ENCODE measurements around the gene SLC9B2. TPM values are rescaled to one million over a fixed set of nuclear protein-coding genes. Genes with fewer than 3 reads are reported as not detected.
A peak's percentile ranks its signal among the peaks of the same experiment; 100 is the strongest.

Gene SLC9B2, protein sequence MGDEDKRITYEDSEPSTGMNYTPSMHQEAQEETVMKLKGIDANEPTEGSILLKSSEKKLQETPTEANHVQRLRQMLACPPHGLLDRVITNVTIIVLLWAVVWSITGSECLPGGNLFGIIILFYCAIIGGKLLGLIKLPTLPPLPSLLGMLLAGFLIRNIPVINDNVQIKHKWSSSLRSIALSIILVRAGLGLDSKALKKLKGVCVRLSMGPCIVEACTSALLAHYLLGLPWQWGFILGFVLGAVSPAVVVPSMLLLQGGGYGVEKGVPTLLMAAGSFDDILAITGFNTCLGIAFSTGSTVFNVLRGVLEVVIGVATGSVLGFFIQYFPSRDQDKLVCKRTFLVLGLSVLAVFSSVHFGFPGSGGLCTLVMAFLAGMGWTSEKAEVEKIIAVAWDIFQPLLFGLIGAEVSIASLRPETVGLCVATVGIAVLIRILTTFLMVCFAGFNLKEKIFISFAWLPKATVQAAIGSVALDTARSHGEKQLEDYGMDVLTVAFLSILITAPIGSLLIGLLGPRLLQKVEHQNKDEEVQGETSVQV
- 6.2 TPM for total RNA-seq
- long read RNA-seq, partial matches to known transcripts = 1 of 9 reads
- long read RNA-seq, other reads (novel, unspliced or antisense) = 3 of 9 reads

DNA sequence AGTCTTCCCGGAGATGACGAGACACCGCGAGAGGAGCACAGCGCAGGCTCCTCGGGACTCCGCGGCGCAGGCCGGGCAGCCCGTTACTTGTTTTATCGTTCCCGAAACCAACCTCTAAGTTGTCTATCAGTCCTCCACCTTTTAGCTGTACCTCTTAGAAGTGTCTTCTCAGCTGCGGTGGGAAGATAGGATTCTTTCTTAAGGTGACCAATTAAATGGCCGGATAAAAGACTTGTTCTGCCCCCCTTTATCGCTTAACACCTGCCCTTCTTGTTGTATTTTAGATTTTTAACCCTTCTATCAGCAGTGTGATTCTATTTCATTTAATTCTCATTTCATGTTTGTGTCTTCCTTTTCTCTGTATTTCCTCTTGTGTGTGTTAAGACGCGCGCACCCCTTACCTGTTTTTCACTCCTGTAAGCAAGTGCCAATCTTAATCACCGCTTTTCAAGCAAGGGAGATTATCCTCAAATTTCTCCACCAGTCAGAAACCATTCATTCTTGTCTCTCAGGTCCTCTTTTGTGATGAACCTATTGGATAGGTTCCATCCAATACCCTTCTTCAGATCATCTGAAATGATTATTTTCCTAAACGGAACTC, at the start of gene SLC9B2:
SLC9B2 (minus strand) TSS at position 15 of the 601 bp plus-strand sequence. CDS start 9,211 bp downstream, outside the sequence.
- H3K4me3 ChIP-seq = peak within 1 kb of the TSS; percentile 58
- H3K36me3 ChIP-seq = peaks cover 13% of the 10 kb centered on the region
- peaks cover 20% of the 10 kb centered on the region for H3K4me1 ChIP-seq
- H3K27me3 ChIP-seq = no peaks in the 10 kb centered on the region
- H3K27ac ChIP-seq = peak within 1 kb of the TSS; percentile 71
- intact Hi-C loops (cut with DNase I) = no loop called here
- ATAC-seq (no peak), DNase-seq (no peak)
- TF ChIP-seq, protein P1, sequence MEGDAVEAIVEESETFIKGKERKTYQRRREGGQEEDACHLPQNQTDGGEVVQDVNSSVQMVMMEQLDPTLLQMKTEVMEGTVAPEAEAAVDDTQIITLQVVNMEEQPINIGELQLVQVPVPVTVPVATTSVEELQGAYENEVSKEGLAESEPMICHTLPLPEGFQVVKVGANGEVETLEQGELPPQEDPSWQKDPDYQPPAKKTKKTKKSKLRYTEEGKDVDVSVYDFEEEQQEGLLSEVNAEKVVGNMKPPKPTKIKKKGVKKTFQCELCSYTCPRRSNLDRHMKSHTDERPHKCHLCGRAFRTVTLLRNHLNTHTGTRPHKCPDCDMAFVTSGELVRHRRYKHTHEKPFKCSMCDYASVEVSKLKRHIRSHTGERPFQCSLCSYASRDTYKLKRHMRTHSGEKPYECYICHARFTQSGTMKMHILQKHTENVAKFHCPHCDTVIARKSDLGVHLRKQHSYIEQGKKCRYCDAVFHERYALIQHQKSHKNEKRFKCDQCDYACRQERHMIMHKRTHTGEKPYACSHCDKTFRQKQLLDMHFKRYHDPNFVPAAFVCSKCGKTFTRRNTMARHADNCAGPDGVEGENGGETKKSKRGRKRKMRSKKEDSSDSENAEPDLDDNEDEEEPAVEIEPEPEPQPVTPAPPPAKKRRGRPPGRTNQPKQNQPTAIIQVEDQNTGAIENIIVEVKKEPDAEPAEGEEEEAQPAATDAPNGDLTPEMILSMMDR (IDR thresholded peaks at IDR 0.05) = no peak
- H3K9me3 ChIP-seq = no peaks in the 10 kb centered on the region

DNA sequence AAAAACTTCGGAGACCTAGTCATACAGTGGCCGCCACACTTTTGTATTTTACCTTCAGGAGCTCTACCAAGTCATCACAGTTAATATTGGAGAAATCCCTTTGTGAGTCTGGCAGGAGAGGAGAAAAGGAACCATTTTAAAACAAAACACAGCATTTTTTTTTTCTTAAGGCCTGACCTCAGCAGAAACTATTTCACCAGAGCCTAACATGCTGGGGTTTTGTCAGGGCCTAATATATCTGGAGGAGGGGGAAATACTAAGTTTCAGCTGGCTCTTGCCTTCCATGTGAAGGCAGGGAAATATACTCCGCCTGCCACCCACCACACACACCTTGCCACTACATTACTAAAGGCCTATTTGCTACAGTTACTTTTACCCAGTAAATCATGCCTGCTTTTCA, 49.6 kb upstream of the SLC9B2 start:
- no peak for DNase-seq
- H3K36me3 ChIP-seq = no peaks in the 10 kb centered on the region
- TF ChIP-seq, protein P1 (IDR thresholded peaks at IDR 0.05) = no peak
- H3K4me3 ChIP-seq = no peak overlapping the region
- intact Hi-C loops (cut with DNase I) = no loop called here
- no peaks in the 10 kb centered on the region for H3K27me3 ChIP-seq
- no peak for ATAC-seq
- no peaks in the 10 kb centered on the region for H3K9me3 ChIP-seq
- H3K4me1 ChIP-seq = no peaks in the 10 kb centered on the region
- H3K27ac ChIP-seq = no peak overlapping the region

DNA sequence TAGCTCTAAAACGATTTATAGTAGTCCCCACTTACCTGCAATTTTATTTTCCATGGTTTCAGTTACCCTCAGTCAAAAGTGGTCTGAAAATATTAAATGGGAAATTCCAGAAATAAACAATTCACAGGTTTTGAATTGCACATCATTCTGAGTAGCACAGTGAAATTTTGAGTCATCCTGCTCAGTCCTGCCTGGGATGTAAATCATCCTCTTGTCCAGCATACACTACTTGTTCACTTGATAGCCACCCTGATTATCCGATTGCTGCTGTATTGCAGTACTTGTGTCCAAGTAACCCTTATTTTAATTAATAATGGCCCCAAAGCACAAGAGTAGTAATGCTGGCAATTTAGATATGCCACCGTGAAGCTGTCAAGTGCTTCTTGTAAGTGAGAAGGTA, 46.6 kb upstream of the SLC9B2 start:
- no peaks in the 10 kb centered on the region for H3K9me3 ChIP-seq
- ATAC-seq = no peak
- H3K4me3 ChIP-seq = no peak overlapping the region
- intact Hi-C loops (cut with DNase I) = no loop called here
- no peaks in the 10 kb centered on the region for H3K36me3 ChIP-seq
- H3K4me1 ChIP-seq = no peaks in the 10 kb centered on the region
- no peak for DNase-seq
- TF ChIP-seq, protein P1 (IDR thresholded peaks at IDR 0.05) = no peak
- H3K27ac ChIP-seq = no peak overlapping the region
- H3K27me3 ChIP-seq = no peaks in the 10 kb centered on the region

DNA sequence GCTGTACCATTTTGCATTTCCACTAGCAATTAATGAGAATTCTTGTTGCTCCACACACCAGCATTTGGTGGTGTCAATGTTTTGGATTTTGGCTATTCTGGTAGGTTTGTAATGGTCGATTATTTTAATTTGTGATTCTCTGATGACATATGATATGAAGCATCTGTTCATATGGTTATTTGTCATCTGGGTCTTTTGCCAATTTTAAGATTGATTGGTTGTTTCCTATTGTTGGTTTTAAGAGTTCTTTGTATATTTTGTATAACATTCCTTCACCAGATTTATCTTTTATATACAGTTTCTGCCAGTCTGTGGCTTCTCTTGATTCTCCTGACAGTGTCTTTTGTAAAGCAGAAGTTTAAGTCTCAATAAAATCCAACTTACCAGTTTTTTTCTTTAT, 41.6 kb upstream of the SLC9B2 start:
- ATAC-seq = no peak
- Histone ChIP-seq H3K36me3 (no peaks in the 10 kb centered on the region), H3K27me3 (no peaks in the 10 kb centered on the region), H3K4me3 (no peak overlapping the region), H3K27ac (no peak overlapping the region), H3K4me1 (no peaks in the 10 kb centered on the region), H3K9me3 (no peaks in the 10 kb centered on the region)
- DNase-seq = no peak
- TF ChIP-seq, protein P1 (IDR thresholded peaks at IDR 0.05) = no peak
- intact Hi-C loops (cut with DNase I) = no loop called here

DNA sequence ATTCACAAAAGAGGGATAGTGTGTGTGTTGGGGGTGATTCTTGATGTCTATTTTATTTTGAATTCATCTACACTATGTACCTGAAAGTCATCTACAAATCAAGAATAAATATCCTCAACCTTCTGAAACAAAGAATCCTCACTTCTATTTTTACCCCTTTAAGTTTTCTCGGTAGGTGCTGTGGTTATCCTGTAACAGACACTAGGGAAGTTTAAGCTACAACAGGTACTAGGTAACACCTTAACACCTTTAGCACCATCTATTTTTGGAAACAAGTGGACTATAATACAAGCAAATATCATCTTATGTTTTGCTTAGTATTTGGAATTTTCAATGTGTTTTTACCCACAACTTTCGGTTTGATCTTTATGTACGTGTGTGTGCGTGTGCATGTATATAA, 35.0 kb upstream of the SLC9B2 start:
- DNase-seq (no peak), ATAC-seq (no peak)
- no peaks in the 10 kb centered on the region for H3K36me3 ChIP-seq
- no peaks in the 10 kb centered on the region for H3K27me3 ChIP-seq
- no peaks in the 10 kb centered on the region for H3K9me3 ChIP-seq
- H3K4me1 ChIP-seq = no peaks in the 10 kb centered on the region
- H3K27ac ChIP-seq = no peak overlapping the region
- H3K4me3 ChIP-seq = no peak overlapping the region
- TF ChIP-seq, protein P1 (IDR thresholded peaks at IDR 0.05) = no peak
- intact Hi-C loops (cut with DNase I) = no loop called here
